Parathyroid adenoma (tissue), 2 donors: ENCODE measurements around the gene PURB.

ENCODE experiments used
- H2AFZ ChIP-seq: fragments of 300-600 bp; sonication (generic); one replicate; pipeline ENCODE4 v1.7.0; 2017; ENCODE audit warnings: antibody characterized with exemption, mild to moderate bottlenecking
- H3K27ac ChIP-seq: fragments of 300-600 bp; sonication (generic); one replicate; pipeline ENCODE4 v1.7.0; 2017
- H3K27me3 ChIP-seq: fragments of 300-600 bp; sonication (generic); one replicate; pipeline ENCODE4 v1.7.0; 2017; ENCODE audit warnings: low read length; ENCODE audit not compliant: control insufficient read depth, insufficient read depth
- H3K36me3 ChIP-seq: fragments of 300-600 bp; sonication (generic); one replicate; pipeline ENCODE4 v1.7.0; 2017; ENCODE audit warnings: low read length; ENCODE audit not compliant: control insufficient read depth, insufficient read depth
- H3K4me1 ChIP-seq: fragments of 300-600 bp; sonication (generic); one replicate; pipeline ENCODE4 v1.7.0; 2017; ENCODE audit warnings: control low read depth
- H3K4me2 ChIP-seq: fragments of 300-600 bp; sonication (generic); one replicate; pipeline ENCODE4 v1.7.0; 2017; ENCODE audit warnings: low read length
- H3K4me3 ChIP-seq: fragments of 300-600 bp; sonication (generic); one replicate; pipeline ENCODE4 v1.7.0; 2017; ENCODE audit warnings: low read depth, low read length
- H3K79me2 ChIP-seq: fragments of 300-600 bp; sonication (generic); one replicate; pipeline ENCODE4 v1.7.0; 2017; ENCODE audit warnings: control low read depth
- H3K9ac ChIP-seq: fragments of 300-600 bp; sonication (generic); one replicate; pipeline ENCODE4 v1.7.0; 2017; ENCODE audit warnings: mild to moderate bottlenecking
- H3K9me3 ChIP-seq: fragments of 300-600 bp; sonication (generic); one replicate; pipeline ENCODE4 v1.7.0; 2017; ENCODE audit warnings: low read length; ENCODE audit not compliant: control insufficient read depth
- CTCF ChIP-seq: fragments of 300-600 bp; sonication (generic); IDR thresholded peaks from one replicate; pipeline ENCODE4 v1.7.0; 2017; ENCODE audit warnings: antibody characterized with exemption, mild to moderate bottlenecking
- donor health status: primary hyperparathyroidism.

Gene PURB

GRCh38 chr7:44921607-44922350, 36.4 kb upstream of the PURB start:
- Histone ChIP-seq H3K4me1 (no peaks in the 10 kb centered on the region), H3K9ac (no peak overlapping the region)

GRCh38 chr7:44920119-44920518, 34.8 kb upstream of the PURB start:
- no peak for TF ChIP-seq CTCF
- no peaks in the 10 kb centered on the region for H3K9me3 ChIP-seq

More at GRCh38 chr7:44921607-44922350, 36.4 kb upstream of the PURB start:
- H3K36me3 ChIP-seq = no peaks in the 10 kb centered on the region
- H3K9me3 ChIP-seq = no peaks in the 10 kb centered on the region
- H3K27me3 ChIP-seq = no peaks in the 10 kb centered on the region
- TF ChIP-seq CTCF = peak; percentile 90
- H3K27ac ChIP-seq = no peak overlapping the region
- no peaks in the 10 kb centered on the region for H3K79me2 ChIP-seq
- no peak overlapping the region for H3K4me2 ChIP-seq
- no peak overlapping the region for H3K4me3 ChIP-seq
- peak overlapping the region; percentile 68 for H2AFZ ChIP-seq

GRCh38 chr7:44918029-44918428, 32.7 kb upstream of the PURB start:
- H3K27ac ChIP-seq = no peak overlapping the region
- no peak overlapping the region for H3K4me3 ChIP-seq
- no peak overlapping the region for H3K9ac ChIP-seq
- no peak overlapping the region for H3K4me2 ChIP-seq
- no peak for TF ChIP-seq CTCF
- no peaks in the 10 kb centered on the region for H3K27me3 ChIP-seq
- H3K4me1 ChIP-seq = no peaks in the 10 kb centered on the region
- H3K36me3 ChIP-seq = no peaks in the 10 kb centered on the region
- H3K79me2 ChIP-seq = no peaks in the 10 kb centered on the region
- no peaks in the 10 kb centered on the region for H3K9me3 ChIP-seq
- no peak overlapping the region for H2AFZ ChIP-seq

More at GRCh38 chr7:44920119-44920518, 34.8 kb upstream of the PURB start:
- Histone ChIP-seq H3K4me2 (no peak overlapping the region), H2AFZ (no peak overlapping the region), H3K4me3 (no peak overlapping the region), H3K4me1 (no peaks in the 10 kb centered on the region), H3K36me3 (no peaks in the 10 kb centered on the region), H3K27ac (no peak overlapping the region), H3K27me3 (no peaks in the 10 kb centered on the region), H3K9ac (no peak overlapping the region), H3K79me2 (no peaks in the 10 kb centered on the region)

GRCh38 chr7:44917465-44917864, 32.1 kb upstream of the PURB start:
- Histone ChIP-seq H3K4me2 (no peak overlapping the region), H3K27me3 (no peaks in the 10 kb centered on the region), H2AFZ (no peak overlapping the region), H3K4me3 (no peak overlapping the region), H3K9ac (no peak overlapping the region), H3K4me1 (no peaks in the 10 kb centered on the region), H3K27ac (no peak overlapping the region), H3K36me3 (no peaks in the 10 kb centered on the region), H3K9me3 (no peaks in the 10 kb centered on the region), H3K79me2 (no peaks in the 10 kb centered on the region)
- no peak for TF ChIP-seq CTCF
